GM19240 (cell line): ENCODE results near the gene SPP2.

Source experiments
- DNase-seq: peaks from one replicate; pipeline ENCODE4 v3.0.0; 2011; ENCODE audit warnings: low spot score; ENCODE audit not compliant: insufficient read length

The SPP2 gene

GRCh38 chr2:234091883-234092282 lies 41.4 kb downstream of the SPP2 start:
- DNase-seq, result no peak

- no peak for DNase-seq
Measured at GRCh38 chr2:234092344-234092743, 41.8 kb downstream of the SPP2 start.

- DNase-seq, result no peak
Measured at GRCh38 chr2:234095301-234095700, 44.8 kb downstream of the SPP2 start.

GRCh38 chr2:234096164-234096563 lies 45.7 kb downstream of the SPP2 start:
- no peak for DNase-seq

DNA sequence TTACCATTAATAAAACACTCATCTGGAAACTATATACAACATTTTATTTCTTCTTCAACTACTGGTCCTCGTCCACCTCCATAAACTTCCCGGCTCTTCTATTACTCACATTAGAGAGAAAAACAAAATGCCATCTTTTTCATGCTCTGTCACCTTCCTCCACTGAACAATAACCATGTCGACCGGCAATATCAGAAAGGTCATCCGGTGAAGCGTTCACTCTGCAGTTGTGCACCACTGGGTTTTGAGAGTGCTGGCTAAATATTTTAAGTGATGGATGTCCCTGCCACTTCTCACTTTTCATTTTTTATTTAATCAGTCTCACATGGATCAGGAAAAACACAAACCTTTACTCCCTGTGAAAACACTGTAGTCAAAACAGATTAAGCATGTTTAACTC lies 48.2 kb downstream of the SPP2 start:
- DNase-seq, result no peak

GRCh38 chr2:234099266-234099665 lies 48.8 kb downstream of the SPP2 start:
- DNase-seq, result no peak

GRCh38 chr2:234100686-234101085 lies 50.2 kb downstream of the SPP2 start:
- no peak for DNase-seq

DNA sequence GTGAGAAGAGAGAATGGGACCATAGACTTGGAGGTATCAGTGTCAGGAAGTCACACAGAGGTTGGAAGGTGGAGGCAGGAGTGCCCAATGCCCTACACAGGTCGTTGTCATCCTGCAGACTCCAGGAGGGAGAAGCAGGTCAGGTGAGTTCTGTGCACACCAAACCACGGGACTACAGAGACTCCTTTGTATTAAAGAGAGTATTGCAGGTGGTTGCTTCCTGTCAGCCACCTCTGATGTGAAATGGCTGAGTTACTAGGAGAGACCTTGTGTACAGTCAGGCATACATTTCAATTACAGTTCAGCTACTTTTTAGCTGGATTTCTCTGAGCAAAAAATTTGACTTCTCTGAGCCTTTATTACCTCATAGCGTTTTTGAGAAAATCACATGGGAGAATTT lies 51.6 kb downstream of the SPP2 start:
- no peak for DNase-seq

DNA sequence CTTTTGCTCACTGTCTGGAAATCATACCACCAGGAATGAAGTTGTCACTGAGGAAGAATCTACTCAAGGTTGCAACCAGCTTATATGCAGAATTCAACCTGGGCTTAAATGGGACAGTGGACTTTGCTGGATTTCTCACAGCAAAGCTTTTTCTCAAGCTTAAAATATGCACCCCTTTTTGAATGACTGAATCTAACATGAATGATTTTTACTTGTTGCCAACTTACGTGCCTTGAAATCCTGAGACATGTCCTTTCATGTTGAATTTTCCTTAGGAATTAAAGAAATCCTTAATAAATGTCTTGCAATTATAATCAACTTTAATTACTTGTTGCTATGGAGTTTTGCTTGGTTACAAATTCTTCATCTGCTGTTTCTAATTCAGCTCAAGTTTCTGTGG lies 57.4 kb downstream of the SPP2 start:
- DNase-seq, result no peak

- DNase-seq, result no peak
Measured at GRCh38 chr2:234109321-234109720, 58.8 kb downstream of the SPP2 start.

GRCh38 chr2:234110219-234110618 lies 59.7 kb downstream of the SPP2 start:
- DNase-seq, result no peak

- DNase-seq, result no peak
Measured at GRCh38 chr2:234111523-234111922, 61.0 kb downstream of the SPP2 start.

DNA sequence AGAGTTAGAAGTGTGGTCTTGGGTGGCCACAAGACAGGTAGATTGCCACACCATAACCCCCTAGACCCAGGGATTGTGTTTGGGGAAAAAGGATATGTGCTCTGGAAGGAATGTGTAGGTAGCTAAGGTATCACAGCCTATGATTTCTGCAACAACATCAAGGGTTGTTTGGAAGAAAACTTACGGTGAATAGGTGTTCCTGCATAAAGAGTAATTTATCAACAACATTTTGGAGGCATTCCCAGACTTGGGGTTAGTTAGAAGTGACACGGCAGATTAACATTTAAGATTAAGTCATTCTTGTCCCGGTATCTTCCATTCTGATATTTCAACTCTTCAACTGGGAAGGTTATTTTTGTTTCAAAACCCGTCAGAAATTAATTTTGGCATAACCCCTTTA lies 65.5 kb downstream of the SPP2 start:
- DNase-seq, result no peak

DNA sequence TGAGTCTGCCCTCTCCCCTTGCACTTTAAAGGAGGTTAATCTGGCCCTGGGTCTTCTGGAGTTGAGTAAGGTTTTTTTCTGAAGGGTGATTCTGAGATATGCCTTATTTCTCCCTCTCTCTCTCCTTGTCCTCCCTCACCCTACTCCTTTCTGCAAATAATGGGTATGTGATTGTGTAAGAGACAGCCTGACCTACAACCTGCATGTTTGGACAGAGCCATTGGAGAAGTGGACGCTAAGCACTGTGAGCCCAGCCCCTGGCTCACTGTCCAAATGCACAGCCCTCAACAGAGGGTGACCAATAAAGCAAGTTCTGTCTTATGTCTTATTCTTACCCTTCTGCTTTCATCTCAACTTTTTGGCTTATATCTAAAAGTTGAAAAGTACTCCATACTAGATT lies 71.5 kb downstream of the SPP2 start:
- no peak for DNase-seq

DNA sequence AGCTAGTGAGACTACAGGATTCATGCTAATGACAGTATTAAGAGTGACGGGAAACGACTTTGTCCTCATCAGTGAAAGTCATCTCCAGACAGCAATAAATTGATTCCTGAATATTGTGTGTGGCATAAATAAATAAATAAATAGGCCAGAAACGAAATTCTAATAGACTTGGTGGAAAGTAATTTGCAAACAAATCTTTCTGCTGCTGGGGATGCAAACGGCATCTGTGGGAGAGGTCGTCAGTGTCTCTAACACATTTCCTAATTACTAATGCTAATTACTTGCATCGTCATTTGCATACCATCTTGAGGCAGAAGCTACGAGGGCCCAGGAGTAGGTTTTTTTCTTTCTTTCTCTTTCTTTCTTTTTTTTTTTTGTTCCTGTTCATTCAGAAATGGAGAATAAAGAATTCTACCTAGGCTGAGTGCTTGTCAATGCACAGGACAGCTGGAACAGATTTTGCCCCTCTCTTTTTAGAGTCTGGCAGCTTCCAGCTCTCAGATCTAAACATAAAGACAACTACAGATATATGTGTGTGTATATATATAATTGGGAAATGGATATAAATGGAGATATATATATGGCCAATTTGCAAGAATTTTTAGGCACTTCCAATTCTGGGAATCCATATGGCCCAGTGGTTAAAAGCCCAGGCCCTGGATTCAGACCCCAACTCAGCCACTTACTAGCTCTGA lies 75.1 kb downstream of the SPP2 start:
- DNase-seq, result no peak

- no peak for DNase-seq
Measured at GRCh38 chr2:234126146-234126470, 75.6 kb downstream of the SPP2 start.
